GM18867 (cell line): ENCODE data around the gene SPECC1L.
A peak's percentile ranks its signal among the peaks of the same experiment; 100 is the strongest.
"Not testable (repeated sequence)": the region's sequence is repeated elsewhere in the genome, so short reads cannot be mapped to it uniquely, and the experiment has no call there.

Experiments used
- ATAC-seq: cut with Tn5 transposase; IDR thresholded peaks from one replicate; pipeline ENCODE4 v1.9.1; 2021; ENCODE audit warnings: mild to moderate bottlenecking, moderate library complexity; ENCODE audit not compliant: unreplicated experiment

The SPECC1L gene

GRCh38 chr22:24270556-24271385 is at the start of gene SPECC1L:
SPECC1L (plus strand) TSS chr22:24270831; CDS start chr22:24302232, 31,401 bp downstream.
- ATAC-seq = peak; percentile 84

GRCh38 chr22:24224468-24224867 is 46.2 kb upstream of the SPECC1L start:
- no peak for ATAC-seq

GRCh38 chr22:24225044-24225601 is 45.5 kb upstream of the SPECC1L start:
- no peak for ATAC-seq

GRCh38 chr22:24225951-24226350 is 44.7 kb upstream of the SPECC1L start:
- ATAC-seq = no peak

GRCh38 chr22:24230911-24231656 is 39.5 kb upstream of the SPECC1L start:
- ATAC-seq = no peak

GRCh38 chr22:24231706-24232105 is 38.9 kb upstream of the SPECC1L start:
- no peak for ATAC-seq

- ATAC-seq = no peak
Observed at GRCh38 chr22:24232124-24232523, 38.5 kb upstream of the SPECC1L start.

- ATAC-seq = no peak
Observed at GRCh38 chr22:24232725-24233124, 37.9 kb upstream of the SPECC1L start.

GRCh38 chr22:24233235-24233634 is 37.4 kb upstream of the SPECC1L start:
- no peak for ATAC-seq

- ATAC-seq = no peak
Observed at GRCh38 chr22:24233816-24234215, 36.8 kb upstream of the SPECC1L start.

GRCh38 chr22:24235315-24235714 is 35.3 kb upstream of the SPECC1L start:
- ATAC-seq = no peak

GRCh38 chr22:24236656-24237055 is 34.0 kb upstream of the SPECC1L start:
- no peak for ATAC-seq

GRCh38 chr22:24238101-24238694 is 32.4 kb upstream of the SPECC1L start:
- not testable (repeated sequence) for ATAC-seq

GRCh38 chr22:24240381-24240780 is 30.2 kb upstream of the SPECC1L start:
- ATAC-seq = no peak

- ATAC-seq = not testable (repeated sequence)
Observed at GRCh38 chr22:24240985-24241692, 29.5 kb upstream of the SPECC1L start.

- not testable (repeated sequence) for ATAC-seq
Observed at GRCh38 chr22:24243417-24243816, 27.2 kb upstream of the SPECC1L start.

GRCh38 chr22:24244144-24244787 is 26.4 kb upstream of the SPECC1L start:
- ATAC-seq = no peak

GRCh38 chr22:24245030-24245431 is 25.6 kb upstream of the SPECC1L start, which contains the start of gene GGT5:
GGT5 (minus strand) TSS chr22:24245082; CDS start chr22:24244725, 357 bp downstream.
- not testable (repeated sequence) for ATAC-seq

- not testable (repeated sequence) for ATAC-seq
Observed at GRCh38 chr22:24245584-24246561, 24.8 kb upstream of the SPECC1L start.
